Measurements from ENCODE around the gene CA10.

CA10 gene

GRCh38 chr17:52201767-52202519 lies 43.4 kb upstream of the CA10 start:
- no peaks in the 10 kb centered on the region for H3K36me3 ChIP-seq (ENCODE audit: control insufficient read depth, low read length)
- TF ChIP-seq EZH2phosphoT487 (IDR thresholded peaks at IDR 0.05; ENCODE audit: borderline replicate concordance, low read length) = no peak
- TF ChIP-seq CTCF (IDR thresholded peaks at IDR 0.05; ENCODE audit: low read depth, low read length, poor library complexity, severe bottlenecking) = no peak
- no peaks in the 10 kb centered on the region for H3K9me2 ChIP-seq (replicated peaks; ENCODE audit: control insufficient read depth, low read length)
- no peaks in the 10 kb centered on the region for H3K27me3 ChIP-seq (ENCODE audit: control insufficient read depth, low read length)
- no peak overlapping the region for H3K27ac ChIP-seq (ENCODE audit: low read depth, low read length)
- H3F3A ChIP-seq (ENCODE audit: control insufficient read depth, insufficient read depth) = no peaks in the 10 kb centered on the region
- no peaks in the 10 kb centered on the region for H3K4me1 ChIP-seq (ENCODE audit: control insufficient read depth, low read length)
- no peaks in the 10 kb centered on the region for H3K79me2 ChIP-seq (ENCODE audit: control insufficient read depth, low read length)
- H3K4me3 ChIP-seq (ENCODE audit: low read length) = no peak overlapping the region
- no peak overlapping the region for H3K4me2 ChIP-seq (ENCODE audit: low read length)
- H4K20me1 ChIP-seq (ENCODE audit: control insufficient read depth, insufficient read depth, low read depth, low read length) = no peaks in the 10 kb centered on the region
- H3K9me3 ChIP-seq (ENCODE audit: control insufficient read depth, insufficient read depth, low read length) = no peaks in the 10 kb centered on the region

GRCh38 chr17:52191491-52191890 lies 33.0 kb upstream of the CA10 start:
- H3K36me3 ChIP-seq (ENCODE audit: control insufficient read depth, low read length) = no peaks in the 10 kb centered on the region
- no peaks in the 10 kb centered on the region for H3K9me3 ChIP-seq (ENCODE audit: control insufficient read depth, insufficient read depth, low read length)
- H3K4me1 ChIP-seq (ENCODE audit: control insufficient read depth, low read length) = no peaks in the 10 kb centered on the region

GRCh38 chr17:52181782-52182181 lies 23.3 kb upstream of the CA10 start:
- no peak overlapping the region for H3K4me2 ChIP-seq (ENCODE audit: low read length)
- H3K36me3 ChIP-seq (ENCODE audit: control insufficient read depth, low read length) = no peaks in the 10 kb centered on the region
- H3K9me3 ChIP-seq (ENCODE audit: control insufficient read depth, insufficient read depth, low read length) = no peaks in the 10 kb centered on the region
- H3K4me3 ChIP-seq (ENCODE audit: low read length) = no peak overlapping the region
- no peaks in the 10 kb centered on the region; the same call in 1 of the 2 replicates for H3K9me2 ChIP-seq (replicated peaks; ENCODE audit: control insufficient read depth, low read length)
- no peak overlapping the region for H3K27ac ChIP-seq (ENCODE audit: low read depth, low read length)
- H4K20me1 ChIP-seq (ENCODE audit: control insufficient read depth, insufficient read depth, low read depth, low read length) = no peaks in the 10 kb centered on the region
- no peaks in the 10 kb centered on the region for H3K27me3 ChIP-seq (ENCODE audit: control insufficient read depth, low read length)
- TF ChIP-seq EZH2phosphoT487 (IDR thresholded peaks at IDR 0.05; ENCODE audit: borderline replicate concordance, low read length) (no peak), CTCF (IDR thresholded peaks at IDR 0.05; ENCODE audit: low read depth, low read length, poor library complexity, severe bottlenecking) (no peak)
- H3F3A ChIP-seq (ENCODE audit: control insufficient read depth, insufficient read depth) = no peaks in the 10 kb centered on the region
- no peaks in the 10 kb centered on the region for H3K79me2 ChIP-seq (ENCODE audit: control insufficient read depth, low read length)
- H3K4me1 ChIP-seq (ENCODE audit: control insufficient read depth, low read length) = no peaks in the 10 kb centered on the region

More at GRCh38 chr17:52191491-52191890, 33.0 kb upstream of the CA10 start:
- Histone ChIP-seq H4K20me1 (ENCODE audit: control insufficient read depth, insufficient read depth, low read depth, low read length) (no peaks in the 10 kb centered on the region), H3K9me2 (replicated peaks; ENCODE audit: control insufficient read depth, low read length) (no peaks in the 10 kb centered on the region), H3K4me3 (ENCODE audit: low read length) (no peak overlapping the region), H3K4me2 (ENCODE audit: low read length) (no peak overlapping the region), H3K27ac (ENCODE audit: low read depth, low read length) (no peak overlapping the region), H3F3A (ENCODE audit: control insufficient read depth, insufficient read depth) (no peaks in the 10 kb centered on the region), H3K27me3 (ENCODE audit: control insufficient read depth, low read length) (no peaks in the 10 kb centered on the region), H3K79me2 (ENCODE audit: control insufficient read depth, low read length) (no peaks in the 10 kb centered on the region)
- TF ChIP-seq EZH2phosphoT487 (IDR thresholded peaks at IDR 0.05; ENCODE audit: borderline replicate concordance, low read length) = no peak

GRCh38 chr17:52178012-52178411 lies 19.5 kb upstream of the CA10 start:
- no peaks in the 10 kb centered on the region for H3K36me3 ChIP-seq (ENCODE audit: control insufficient read depth, low read length)
- no peaks in the 10 kb centered on the region for H3K9me3 ChIP-seq (ENCODE audit: control insufficient read depth, insufficient read depth, low read length)
- TF ChIP-seq CTCF (IDR thresholded peaks at IDR 0.05; ENCODE audit: low read depth, low read length, poor library complexity, severe bottlenecking) (no peak), EZH2phosphoT487 (IDR thresholded peaks at IDR 0.05; ENCODE audit: borderline replicate concordance, low read length) (no peak)
- no peaks in the 10 kb centered on the region for H3K4me1 ChIP-seq (ENCODE audit: control insufficient read depth, low read length)
- no peaks in the 10 kb centered on the region for H3K9me2 ChIP-seq (replicated peaks; ENCODE audit: control insufficient read depth, low read length)
- H3K4me3 ChIP-seq (ENCODE audit: low read length) = no peak overlapping the region
- H3K79me2 ChIP-seq (ENCODE audit: control insufficient read depth, low read length) = no peaks in the 10 kb centered on the region
- H3F3A ChIP-seq (ENCODE audit: control insufficient read depth, insufficient read depth) = no peaks in the 10 kb centered on the region
- no peaks in the 10 kb centered on the region for H4K20me1 ChIP-seq (ENCODE audit: control insufficient read depth, insufficient read depth, low read depth, low read length)
- H3K27me3 ChIP-seq (ENCODE audit: control insufficient read depth, low read length) = no peaks in the 10 kb centered on the region
- H3K4me2 ChIP-seq (ENCODE audit: low read length) = no peak overlapping the region
- no peak overlapping the region for H3K27ac ChIP-seq (ENCODE audit: low read depth, low read length)

Measured in DOHH2 (cell line).